ENCODE data around the gene LRP1B.

The LRP1B gene

DNA sequence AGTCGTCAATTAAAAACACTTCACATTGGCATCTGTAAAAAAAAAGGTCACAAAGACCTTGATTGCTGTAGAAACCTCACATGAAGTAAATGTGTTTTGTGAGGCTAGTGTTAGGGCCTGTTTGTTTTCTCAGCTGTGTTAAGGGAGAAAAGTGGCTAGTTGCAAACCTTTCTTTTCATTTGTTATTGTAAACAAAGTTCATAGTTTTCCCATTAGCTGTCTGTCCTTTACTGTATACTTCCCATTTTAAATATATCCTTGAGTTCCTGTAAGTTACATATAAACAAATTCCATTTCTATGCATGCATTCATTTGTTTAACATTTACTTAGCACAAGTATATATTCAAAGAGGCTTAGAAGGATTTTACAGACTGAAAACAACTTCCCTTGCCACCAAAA is 1250.2 kb downstream of the LRP1B start:
- H2AFZ ChIP-seq (ENCODE audit: low read length) = no peak overlapping the region
- H3K9ac ChIP-seq (ENCODE audit: low read depth, low read length, poor library complexity, severe bottlenecking) = no peak overlapping the region
- TF ChIP-seq, protein P1, sequence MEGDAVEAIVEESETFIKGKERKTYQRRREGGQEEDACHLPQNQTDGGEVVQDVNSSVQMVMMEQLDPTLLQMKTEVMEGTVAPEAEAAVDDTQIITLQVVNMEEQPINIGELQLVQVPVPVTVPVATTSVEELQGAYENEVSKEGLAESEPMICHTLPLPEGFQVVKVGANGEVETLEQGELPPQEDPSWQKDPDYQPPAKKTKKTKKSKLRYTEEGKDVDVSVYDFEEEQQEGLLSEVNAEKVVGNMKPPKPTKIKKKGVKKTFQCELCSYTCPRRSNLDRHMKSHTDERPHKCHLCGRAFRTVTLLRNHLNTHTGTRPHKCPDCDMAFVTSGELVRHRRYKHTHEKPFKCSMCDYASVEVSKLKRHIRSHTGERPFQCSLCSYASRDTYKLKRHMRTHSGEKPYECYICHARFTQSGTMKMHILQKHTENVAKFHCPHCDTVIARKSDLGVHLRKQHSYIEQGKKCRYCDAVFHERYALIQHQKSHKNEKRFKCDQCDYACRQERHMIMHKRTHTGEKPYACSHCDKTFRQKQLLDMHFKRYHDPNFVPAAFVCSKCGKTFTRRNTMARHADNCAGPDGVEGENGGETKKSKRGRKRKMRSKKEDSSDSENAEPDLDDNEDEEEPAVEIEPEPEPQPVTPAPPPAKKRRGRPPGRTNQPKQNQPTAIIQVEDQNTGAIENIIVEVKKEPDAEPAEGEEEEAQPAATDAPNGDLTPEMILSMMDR (conservative IDR thresholded peaks at IDR 0.05; ENCODE audit: low read length) = no peak
- TF ChIP-seq EZH2phosphoT487 (IDR thresholded peaks at IDR 0.05; ENCODE audit: borderline replicate concordance) = no peak

DNA sequence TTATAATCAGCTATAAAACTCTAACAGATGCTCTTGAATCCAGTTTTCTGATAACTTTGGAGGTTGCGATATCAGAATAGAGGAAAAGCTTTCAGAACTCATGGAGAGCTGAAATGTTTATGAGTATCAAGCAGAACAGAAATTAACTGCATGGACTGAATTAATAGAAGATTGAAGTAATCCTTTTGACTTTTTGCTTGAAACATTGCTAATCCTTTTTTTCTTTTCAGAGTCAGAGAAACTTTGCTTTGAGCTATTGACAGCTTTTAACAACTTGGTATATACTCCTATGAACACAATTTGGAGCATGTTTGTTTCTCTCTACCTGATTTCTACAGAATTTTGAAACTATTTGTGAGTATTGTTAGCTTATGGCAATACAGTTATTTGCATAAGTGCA is 1254.8 kb downstream of the LRP1B start:
- H4K20me1 ChIP-seq (ENCODE audit: insufficient read depth, low read length, poor library complexity, severe bottlenecking) = no peaks in the 10 kb centered on the region
- H3K27me3 ChIP-seq (ENCODE audit: insufficient read depth, low read length, poor library complexity, severe bottlenecking) = no peaks in the 10 kb centered on the region
- H3K4me3 ChIP-seq (ENCODE audit: low read length, poor library complexity, severe bottlenecking) = no peak overlapping the region
- no peak overlapping the region for H2AFZ ChIP-seq (ENCODE audit: low read length)
- no peaks in the 10 kb centered on the region for H3K9me3 ChIP-seq (ENCODE audit: insufficient read depth, low read depth, low read length)
- no peaks in the 10 kb centered on the region for H3K79me2 ChIP-seq (ENCODE audit: insufficient read depth, low read length)
- no peak for TF ChIP-seq EZH2phosphoT487 (IDR thresholded peaks at IDR 0.05; ENCODE audit: borderline replicate concordance)
- TF ChIP-seq, protein P1 (conservative IDR thresholded peaks at IDR 0.05; ENCODE audit: low read length) = no peak
- H3K4me2 ChIP-seq (ENCODE audit: low read depth, low read length, poor library complexity, severe bottlenecking) = no peak overlapping the region
- H3K9me2 ChIP-seq (replicated peaks; ENCODE audit: low read depth, low read length) = no peaks in the 10 kb centered on the region
- no peaks in the 10 kb centered on the region for H3K36me3 ChIP-seq (ENCODE audit: insufficient read depth, low read length)
- no peaks in the 10 kb centered on the region for H3K4me1 ChIP-seq (ENCODE audit: insufficient read depth, low read length, poor library complexity, severe bottlenecking)
- no peak overlapping the region for H3K9ac ChIP-seq (ENCODE audit: low read depth, low read length, poor library complexity, severe bottlenecking)
- no peaks in the 10 kb centered on the region for H3F3A ChIP-seq (ENCODE audit: low read depth)

More for the DNA sequence above, 1250.2 kb downstream of the LRP1B start:
- Histone ChIP-seq H3F3A (ENCODE audit: low read depth) (no peaks in the 10 kb centered on the region), H3K4me1 (ENCODE audit: insufficient read depth, low read length, poor library complexity, severe bottlenecking) (no peaks in the 10 kb centered on the region), H3K27me3 (ENCODE audit: insufficient read depth, low read length, poor library complexity, severe bottlenecking) (no peaks in the 10 kb centered on the region), H4K20me1 (ENCODE audit: insufficient read depth, low read length, poor library complexity, severe bottlenecking) (no peaks in the 10 kb centered on the region), H3K36me3 (ENCODE audit: insufficient read depth, low read length) (no peaks in the 10 kb centered on the region), H3K9me3 (ENCODE audit: insufficient read depth, low read depth, low read length) (no peaks in the 10 kb centered on the region), H3K79me2 (ENCODE audit: insufficient read depth, low read length) (no peaks in the 10 kb centered on the region), H3K4me2 (ENCODE audit: low read depth, low read length, poor library complexity, severe bottlenecking) (no peak overlapping the region), H3K9me2 (replicated peaks; ENCODE audit: low read depth, low read length) (no peaks in the 10 kb centered on the region), H3K4me3 (ENCODE audit: low read length, poor library complexity, severe bottlenecking) (no peak overlapping the region)

DNA sequence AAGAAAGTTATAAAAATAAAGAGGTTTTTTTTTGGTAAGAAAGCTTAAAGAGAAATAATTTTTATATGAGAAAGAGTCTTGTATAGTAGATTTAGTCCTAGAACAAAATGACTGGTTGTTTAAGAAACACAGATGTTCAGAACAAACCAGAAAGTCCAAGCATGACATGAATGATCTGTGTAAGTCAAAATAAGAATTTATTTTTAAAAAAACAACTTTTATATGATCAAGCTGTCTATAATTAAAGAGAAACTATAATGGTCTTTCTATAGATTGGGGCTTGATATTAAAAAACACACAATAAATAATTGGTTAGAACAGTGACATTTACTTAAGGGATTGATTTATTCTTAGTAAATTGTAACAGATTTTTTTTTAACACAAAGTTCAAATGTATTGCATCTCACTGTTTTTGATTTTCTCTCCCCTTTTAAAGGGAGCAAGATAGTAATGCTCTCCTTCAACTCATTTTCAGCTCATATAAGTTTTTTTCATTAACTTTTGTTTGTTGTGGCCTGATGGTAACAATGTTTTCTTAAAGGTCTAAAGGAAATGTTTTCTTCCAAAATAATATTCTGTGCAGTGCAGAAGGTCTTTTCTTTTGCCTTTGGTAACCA is 1256.8 kb downstream of the LRP1B start:
- H3K79me2 ChIP-seq (ENCODE audit: insufficient read depth, low read length) = no peaks in the 10 kb centered on the region
- no peaks in the 10 kb centered on the region for H3K9me2 ChIP-seq (replicated peaks; ENCODE audit: low read depth, low read length)
- H3K36me3 ChIP-seq (ENCODE audit: insufficient read depth, low read length) = no peaks in the 10 kb centered on the region
- no peaks in the 10 kb centered on the region for H3K4me1 ChIP-seq (ENCODE audit: insufficient read depth, low read length, poor library complexity, severe bottlenecking)
- no peak overlapping the region for H3K9ac ChIP-seq (ENCODE audit: low read depth, low read length, poor library complexity, severe bottlenecking)
- TF ChIP-seq, protein P1 (conservative IDR thresholded peaks at IDR 0.05; ENCODE audit: low read length) = no peak
- TF ChIP-seq EZH2phosphoT487 (IDR thresholded peaks at IDR 0.05; ENCODE audit: borderline replicate concordance) = no peak
- H3K27me3 ChIP-seq (ENCODE audit: insufficient read depth, low read length, poor library complexity, severe bottlenecking) = no peaks in the 10 kb centered on the region
- H2AFZ ChIP-seq (ENCODE audit: low read length) = no peak overlapping the region
- H3K4me2 ChIP-seq (ENCODE audit: low read depth, low read length, poor library complexity, severe bottlenecking) = no peak overlapping the region
- H3K4me3 ChIP-seq (ENCODE audit: low read length, poor library complexity, severe bottlenecking) = no peak overlapping the region
- H3F3A ChIP-seq (ENCODE audit: low read depth) = no peaks in the 10 kb centered on the region
- H4K20me1 ChIP-seq (ENCODE audit: insufficient read depth, low read length, poor library complexity, severe bottlenecking) = no peaks in the 10 kb centered on the region
- H3K9me3 ChIP-seq (ENCODE audit: insufficient read depth, low read depth, low read length) = peaks cover 2% of the 10 kb centered on the region; the same call in 1 of the 2 replicates
